H1 (cell line): ENCODE data around the gene ZDHHC1.

Experiments used
- EP300 ChIP-seq, 2 experiments: IDR thresholded peaks; 1 replicate in 1 of 2; 2 replicates in 1 of 2; pipeline ENCODE4 v1.6.1; 2011 to 2012; ENCODE audit warnings: low read depth in 2 of 2, low read length in 2 of 2, mild to moderate bottlenecking in 2 of 2, borderline replicate concordance in 1 of 2, inconsistent platforms in 1 of 2, moderate library complexity in 1 of 2
- ZNF274 ChIP-seq: IDR thresholded peaks from 2 replicates; pipeline ENCODE4 v1.7.0; 2012; ENCODE audit warnings: low read length, borderline replicate concordance; ENCODE audit errors: extremely low read depth
- TF ChIP-seq, protein P1 (sequence below), 3 experiments: IDR thresholded peaks; 1 replicate in 2 of 3; 2 replicates in 1 of 3; pipeline versions ENCODE4 v1.5.1 to v1.6.1; 2011; ENCODE audit warnings: low read length in 3 of 3, mild to moderate bottlenecking in 3 of 3, inconsistent platforms in 2 of 3, low read depth in 1 of 3, moderate library complexity in 1 of 3; ENCODE audit not compliant: insufficient read depth in 1 of 3; ENCODE audit errors: control extremely low read depth in 1 of 3

DNA sequence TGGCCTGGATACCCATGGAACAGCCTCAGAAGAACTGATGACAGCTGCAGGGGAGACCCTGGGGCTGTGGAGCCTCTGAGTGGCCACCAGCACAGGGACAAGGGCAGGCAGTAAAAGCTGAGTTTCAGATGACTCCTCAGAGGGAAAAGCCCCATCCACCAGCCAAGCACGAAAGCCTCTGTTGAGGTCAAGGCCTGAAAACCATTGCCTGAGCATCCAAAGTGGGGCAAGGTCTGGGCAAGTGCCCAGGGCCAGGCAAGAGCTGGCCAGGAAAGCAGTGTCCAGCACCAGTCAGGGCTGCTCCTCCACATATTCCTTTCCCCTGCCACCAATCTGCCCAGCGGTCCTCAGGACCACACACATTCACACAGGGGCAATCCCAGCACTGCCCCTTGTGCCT, 48.3 kb upstream of the ZDHHC1 start:
- no peak for TF ChIP-seq ZNF274
- TF ChIP-seq, protein P1, sequence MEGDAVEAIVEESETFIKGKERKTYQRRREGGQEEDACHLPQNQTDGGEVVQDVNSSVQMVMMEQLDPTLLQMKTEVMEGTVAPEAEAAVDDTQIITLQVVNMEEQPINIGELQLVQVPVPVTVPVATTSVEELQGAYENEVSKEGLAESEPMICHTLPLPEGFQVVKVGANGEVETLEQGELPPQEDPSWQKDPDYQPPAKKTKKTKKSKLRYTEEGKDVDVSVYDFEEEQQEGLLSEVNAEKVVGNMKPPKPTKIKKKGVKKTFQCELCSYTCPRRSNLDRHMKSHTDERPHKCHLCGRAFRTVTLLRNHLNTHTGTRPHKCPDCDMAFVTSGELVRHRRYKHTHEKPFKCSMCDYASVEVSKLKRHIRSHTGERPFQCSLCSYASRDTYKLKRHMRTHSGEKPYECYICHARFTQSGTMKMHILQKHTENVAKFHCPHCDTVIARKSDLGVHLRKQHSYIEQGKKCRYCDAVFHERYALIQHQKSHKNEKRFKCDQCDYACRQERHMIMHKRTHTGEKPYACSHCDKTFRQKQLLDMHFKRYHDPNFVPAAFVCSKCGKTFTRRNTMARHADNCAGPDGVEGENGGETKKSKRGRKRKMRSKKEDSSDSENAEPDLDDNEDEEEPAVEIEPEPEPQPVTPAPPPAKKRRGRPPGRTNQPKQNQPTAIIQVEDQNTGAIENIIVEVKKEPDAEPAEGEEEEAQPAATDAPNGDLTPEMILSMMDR (IDR thresholded peaks at IDR 0.05; ENCODE audit: control extremely low read depth in 1 of 3, insufficient read depth in 1 of 3, low read depth in 1 of 3, low read length in 3 of 3), result no peak
- no peak for TF ChIP-seq EP300 (IDR thresholded peaks at IDR 0.05; ENCODE audit: borderline replicate concordance in 1 of 2, low read depth in 2 of 2, low read length in 2 of 2)
